ENCODE measurements around the gene BUD31.
"Not testable (repeated sequence)": the region's sequence is repeated elsewhere in the genome, so short reads cannot be mapped to it uniquely, and the experiment has no call there.

The BUD31 gene

DNA sequence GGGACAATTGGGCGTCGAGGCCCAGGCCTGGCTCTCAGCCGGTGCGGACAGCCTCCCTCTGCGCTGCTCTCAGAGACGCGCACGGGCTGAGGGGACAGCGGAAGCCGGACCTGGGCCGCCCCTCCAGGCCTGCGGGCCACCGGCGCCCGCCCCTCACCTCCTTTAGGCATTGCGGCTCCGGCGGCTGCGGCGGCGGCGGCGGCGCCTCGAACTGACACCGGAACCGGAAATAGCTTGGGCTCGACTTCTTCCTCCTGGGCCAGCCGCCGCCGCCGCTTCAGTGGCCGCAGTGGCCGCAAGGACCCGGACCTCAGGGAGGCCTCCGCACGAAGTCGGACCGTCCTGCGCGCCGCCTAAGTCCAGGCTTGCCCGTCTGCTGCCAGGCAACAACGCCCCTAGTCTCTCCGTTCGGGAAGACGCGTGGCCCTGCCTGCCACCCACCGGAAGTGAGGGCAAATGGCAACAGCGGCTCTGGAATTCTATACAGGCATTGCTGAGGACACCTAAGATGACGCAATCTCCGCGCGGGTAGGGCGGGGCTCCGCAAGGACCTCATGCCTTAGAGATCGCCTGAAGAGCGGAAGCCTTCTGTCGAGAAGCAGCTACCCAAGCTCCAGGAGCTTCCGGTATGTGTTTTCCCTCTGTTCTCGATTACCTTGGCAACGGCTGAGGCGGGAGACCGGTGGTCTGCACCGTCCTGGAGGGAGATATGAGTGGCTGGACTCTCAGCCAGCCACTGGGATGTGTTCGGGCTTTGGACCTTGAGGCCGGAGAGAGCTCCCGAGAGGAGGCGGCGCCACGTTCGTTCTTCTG is at the start of gene BUD31, which contains the start of gene PDAP1:
BUD31 (plus strand) TSS at position 591 of the 813 bp plus-strand sequence. CDS start 2,124 bp downstream, outside the sequence.
PDAP1 (minus strand) TSS at position 219 of the 813 bp plus-strand sequence; CDS start at position 170, 49 bp downstream.
- peak; percentile 92 for DNase-seq (ENCODE audit: low read depth)

DNA sequence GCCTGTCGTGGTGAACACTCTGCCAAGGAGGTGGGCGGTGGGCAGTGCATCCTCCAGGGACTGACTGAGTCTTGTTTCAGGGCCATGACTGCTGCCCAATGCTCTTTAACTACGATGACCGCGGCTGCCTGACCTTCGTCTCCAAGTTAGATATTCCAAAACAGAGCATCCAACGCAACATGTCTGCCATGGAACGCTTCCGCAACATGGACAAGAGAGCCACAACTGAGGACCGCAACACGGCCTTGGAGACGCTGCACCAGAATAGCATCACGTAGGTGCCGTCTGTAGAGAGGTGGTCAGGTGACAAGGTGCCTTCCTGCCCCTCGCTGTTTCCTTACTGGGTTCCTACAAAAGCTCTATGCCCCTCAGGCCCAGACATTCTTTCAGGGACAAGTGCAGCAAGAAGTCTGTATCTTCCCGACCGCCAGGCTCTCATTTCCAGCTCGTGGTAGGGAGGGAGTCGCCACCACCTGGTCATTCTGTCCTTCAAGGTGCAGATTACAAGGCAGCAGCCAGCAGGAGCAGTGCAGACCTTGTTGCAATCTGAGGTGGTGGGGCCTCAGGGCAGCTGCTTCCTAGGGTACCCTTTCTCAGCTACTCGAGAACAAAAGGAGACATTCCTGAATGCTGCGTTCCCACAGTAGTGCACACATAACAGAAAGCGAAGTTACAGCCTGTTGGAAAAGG is 49.2 kb upstream of the BUD31 start:
- no peak for DNase-seq (ENCODE audit: low read depth)

DNA sequence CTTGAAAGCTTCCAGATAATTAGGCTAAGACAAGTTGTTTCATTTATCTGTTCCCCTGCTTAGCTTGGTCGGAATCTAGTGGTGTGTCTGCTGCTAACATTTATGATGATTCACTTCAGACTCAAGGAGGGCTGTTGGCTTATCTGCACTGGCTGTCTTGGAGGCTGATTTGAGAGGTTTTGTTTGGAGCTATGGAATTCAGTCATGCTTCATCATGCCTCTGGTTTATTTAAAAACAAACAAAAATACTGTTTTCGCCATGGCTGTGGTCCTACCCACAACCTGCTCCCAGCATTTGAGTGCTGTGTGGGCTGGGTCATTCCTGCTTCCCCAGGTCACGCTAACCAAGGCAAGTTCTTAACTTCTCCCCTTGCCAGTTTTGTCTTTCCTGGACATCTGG is 46.0 kb upstream of the BUD31 start:
- DNase-seq (ENCODE audit: low read depth) = no peak

DNA sequence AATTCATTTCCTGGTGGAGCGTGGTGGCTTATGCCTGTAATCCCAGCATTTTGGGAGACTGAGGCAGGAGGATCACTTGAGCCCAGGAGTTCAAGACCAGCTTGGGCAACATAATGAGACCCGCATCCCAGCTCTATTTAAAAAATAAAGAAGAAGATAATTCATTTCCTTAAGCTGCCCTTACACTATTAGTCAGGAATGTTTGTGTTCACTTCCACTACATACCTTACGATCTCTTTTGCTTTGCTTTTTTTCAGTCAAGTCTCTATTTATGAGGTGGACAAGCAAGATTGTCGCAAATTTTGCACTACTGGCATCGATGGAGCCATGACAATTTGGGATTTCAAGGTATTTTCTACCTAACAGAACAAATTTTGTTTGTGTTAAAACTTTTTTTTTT is 45.5 kb upstream of the BUD31 start:
- no peak for DNase-seq (ENCODE audit: low read depth)

DNA sequence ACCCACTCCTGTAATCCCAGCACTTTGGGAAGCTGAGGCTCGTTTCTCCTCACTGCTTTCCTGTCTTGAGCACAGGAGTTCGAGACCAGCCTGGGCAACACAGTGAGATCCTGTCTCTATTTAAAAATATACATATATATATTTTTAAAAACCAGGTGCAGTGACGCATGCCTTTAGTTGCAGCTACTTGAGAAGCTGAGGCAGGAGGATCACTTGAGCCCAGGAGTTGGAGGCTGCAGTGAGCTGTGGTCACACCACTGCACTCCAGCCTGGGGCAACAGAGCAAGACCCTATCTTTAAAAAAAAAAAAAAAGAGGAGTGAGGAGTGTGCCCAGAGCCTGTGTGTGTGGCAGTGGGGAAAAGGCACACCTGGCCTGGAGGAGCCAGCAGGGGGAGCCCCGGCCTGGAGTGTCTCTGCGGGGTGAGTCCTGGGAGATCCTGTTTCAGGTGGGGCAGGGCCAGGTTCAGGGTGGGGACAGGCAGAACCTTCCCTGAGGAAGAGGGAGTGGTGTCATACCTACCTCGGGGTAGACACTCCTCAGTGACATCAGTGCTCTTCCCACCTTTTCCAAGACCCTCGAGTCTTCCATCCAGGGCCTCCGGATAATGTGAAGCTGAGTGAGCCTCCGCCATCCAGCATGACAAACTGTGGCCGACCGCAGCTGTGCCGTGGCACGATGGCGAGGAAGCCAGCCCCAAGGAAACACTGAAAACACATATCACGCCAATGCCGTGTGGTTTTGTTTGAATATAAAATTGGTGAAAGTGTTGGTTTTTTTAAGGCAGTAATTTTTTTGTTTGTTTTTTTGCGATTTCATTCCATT is 43.2 kb upstream of the BUD31 start:
- peak; percentile 54 for DNase-seq (ENCODE audit: low read depth)

DNA sequence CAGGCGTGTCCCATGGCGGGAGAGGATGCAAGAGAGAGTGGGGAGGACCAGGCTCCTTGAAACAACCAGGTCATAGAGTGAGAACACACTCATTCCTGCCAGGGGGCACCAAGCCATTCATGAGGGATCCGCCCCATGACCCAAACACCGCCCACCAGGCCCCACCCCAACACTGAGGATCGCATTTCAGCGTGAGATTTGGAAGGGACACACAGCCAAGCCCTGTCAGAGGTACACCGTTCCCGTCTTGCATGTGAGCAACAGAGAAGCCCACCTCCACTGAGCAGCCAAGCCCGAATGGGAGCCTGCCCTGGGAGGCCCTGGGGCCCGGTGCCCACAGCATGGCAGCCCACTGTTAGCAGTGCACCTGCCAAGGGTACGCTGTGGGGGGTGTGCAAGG is 42.1 kb upstream of the BUD31 start:
- no peak for DNase-seq (ENCODE audit: low read depth)

DNA sequence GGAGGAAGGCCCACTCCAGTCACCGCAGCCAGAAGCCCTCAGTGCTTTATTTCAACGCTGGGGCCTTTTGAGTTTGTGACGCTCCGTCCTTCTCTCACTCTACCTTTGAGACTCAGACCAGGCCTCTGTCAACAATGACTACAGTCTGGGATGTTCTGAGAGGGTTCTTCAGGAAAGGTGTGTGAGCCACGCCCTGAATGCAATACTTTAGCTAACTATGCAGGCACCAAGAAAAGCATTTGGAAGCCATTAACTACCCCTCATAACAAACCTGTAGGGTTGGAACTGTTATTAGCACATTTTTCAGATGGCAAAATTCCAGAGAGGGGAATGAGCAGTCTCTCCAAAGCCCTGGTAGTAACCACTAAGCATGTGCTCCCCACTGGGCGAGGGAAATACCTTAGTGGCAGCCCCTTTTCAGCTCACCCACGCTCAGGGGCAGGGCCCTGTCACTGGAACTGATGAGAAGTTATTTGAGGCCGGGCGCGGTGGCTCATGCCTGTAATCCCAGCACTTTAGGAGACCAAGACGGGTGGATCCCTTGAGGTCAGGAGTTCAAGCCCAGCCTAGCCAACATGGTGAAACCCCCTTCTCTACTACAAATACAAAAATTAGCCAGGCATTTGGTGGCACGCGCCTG is 39.9 kb upstream of the BUD31 start:
- DNase-seq (ENCODE audit: low read depth) = no peak

DNA sequence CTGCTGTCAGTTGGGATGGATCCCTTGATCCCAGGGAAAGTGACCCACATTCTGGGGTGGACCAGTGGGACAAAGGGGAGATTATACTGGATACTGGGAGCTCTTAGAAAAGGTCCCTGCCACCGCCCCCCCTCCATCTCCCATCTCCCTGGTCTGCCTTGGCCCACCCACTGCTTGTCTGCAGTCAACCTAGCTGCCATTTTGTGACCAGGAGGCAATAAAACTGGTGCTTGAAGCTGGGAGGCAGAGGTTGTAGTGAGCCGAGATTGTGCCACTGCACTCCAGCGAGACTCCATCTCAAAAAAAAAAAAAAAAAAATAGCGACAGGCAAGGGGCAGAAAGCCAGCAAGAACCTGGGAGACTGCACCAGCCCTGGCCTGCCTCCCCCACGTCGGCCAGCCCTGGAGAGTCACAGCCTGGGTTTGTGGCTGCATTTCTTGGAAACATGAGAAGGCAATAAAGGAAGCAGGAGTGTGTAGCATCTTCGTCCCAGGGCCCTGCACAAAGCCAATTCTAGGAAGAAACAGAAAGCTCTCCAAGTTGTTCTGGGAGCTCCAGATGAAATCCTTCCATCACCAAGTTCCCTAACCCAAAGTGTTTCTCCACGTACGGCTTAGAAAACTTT is 38.9 kb upstream of the BUD31 start:
- no peak for DNase-seq (ENCODE audit: low read depth)

DNA sequence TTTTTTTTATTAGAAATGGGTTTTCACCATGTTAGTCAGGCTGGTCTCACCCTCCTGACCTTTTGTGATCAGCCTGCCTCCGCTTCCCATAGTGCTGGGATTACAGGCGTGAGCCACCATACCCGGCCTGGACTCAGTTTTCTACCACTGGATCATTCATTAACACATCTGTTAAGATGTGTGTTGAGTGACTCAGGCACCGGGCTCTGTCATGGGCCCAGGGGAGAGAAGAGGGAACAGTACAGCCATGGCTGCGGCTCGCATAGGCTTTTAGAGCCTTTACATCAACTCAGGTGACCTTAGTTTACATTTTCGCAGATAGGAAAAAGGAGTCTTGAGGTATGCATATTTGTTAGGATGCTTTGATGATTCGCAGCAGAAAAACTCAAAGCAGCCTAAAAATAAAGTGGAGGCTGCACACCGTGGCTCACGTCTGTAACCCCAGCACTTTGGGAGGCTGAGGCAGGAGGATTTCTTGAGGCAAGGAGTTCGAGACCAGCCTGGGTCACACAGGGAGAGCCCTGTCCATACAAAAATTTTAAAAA is 37.3 kb upstream of the BUD31 start:
- DNase-seq (ENCODE audit: low read depth) = no peak

DNA sequence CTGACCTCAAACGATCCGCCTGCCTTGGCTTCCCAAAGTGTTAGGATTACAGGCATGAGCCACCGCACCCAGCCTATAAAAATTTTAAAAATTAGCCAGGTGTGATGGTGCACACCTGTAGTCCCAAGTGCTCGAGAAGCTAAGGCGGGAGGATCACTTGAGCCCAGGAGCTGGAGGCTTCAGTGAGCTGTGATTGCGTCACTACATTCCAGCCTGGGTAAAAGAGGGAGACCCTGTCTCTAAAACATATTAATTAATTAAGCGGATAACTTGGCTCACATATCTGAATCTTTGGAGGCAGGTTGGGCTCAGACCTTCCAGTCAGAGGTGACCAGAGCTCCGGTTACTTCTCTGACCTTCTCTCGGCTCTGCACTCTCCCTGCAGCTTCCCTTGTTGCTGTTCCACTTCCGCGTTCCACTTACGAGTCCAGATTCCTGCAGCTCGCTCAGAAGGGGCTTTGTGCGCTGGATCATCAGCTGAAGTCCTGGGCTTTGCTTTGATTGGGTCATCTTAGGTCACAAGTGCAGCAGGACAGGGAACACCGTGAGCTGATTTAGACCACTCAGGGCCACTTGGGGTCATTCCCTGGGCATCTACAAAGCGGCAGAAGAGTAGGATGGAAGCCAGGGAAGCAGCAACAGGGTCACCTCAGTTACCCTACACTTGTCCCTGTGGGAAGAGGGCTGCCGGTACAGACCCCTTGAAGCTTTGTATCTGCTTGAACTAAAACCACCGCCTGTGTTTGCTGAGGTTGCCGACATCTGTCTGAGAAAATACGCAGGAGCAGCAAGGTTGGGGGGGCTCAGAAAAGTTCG is 36.3 kb upstream of the BUD31 start:
- DNase-seq (ENCODE audit: low read depth) = no peak

DNA sequence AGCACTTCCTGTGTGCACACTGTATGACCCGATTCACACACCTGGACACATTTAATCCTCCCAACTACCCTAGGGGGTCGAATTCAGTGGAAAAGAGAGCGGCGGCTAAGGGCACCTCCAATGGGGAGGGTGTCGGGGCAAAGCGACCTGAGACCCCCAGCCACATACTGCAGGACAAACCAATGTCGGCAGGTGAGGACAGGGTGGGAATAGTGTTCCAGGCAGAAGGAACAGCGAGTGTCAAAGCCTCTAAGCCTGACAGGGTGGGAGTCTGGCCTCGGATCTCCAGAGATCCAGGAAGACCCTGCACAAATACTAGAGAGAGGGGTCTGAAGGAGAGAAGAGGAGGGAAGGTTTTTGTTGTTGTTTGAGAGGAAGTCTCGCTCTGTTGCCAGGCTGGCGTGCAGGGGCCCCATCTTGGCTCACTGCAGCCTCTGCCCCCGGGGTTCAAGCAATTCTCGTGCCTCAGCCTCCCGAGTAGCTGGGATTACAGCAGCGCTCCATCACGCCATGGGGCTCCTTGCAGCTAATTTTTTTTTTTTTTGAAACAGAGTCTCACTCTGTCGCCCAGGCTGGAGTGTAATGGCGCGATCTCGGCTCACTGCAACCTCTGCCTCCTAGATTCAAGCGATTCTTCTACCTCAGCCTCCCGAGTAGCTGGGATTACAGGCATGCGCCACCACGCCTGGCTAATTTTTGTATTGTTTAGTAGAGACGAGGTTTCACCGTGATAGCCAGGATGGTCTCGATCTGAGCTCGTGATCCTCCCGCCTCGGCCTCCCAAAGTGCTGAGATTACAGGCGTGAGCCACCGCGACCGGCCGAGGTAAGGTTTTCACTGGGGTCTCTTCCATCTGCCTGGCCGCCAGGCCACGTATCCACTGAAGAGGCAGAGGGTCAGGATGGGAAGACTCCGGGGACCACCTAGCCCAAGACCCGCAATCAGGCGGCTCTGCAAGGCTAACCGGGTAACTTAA is 35.4 kb upstream of the BUD31 start:
- DNase-seq (ENCODE audit: low read depth) = no peak

DNA sequence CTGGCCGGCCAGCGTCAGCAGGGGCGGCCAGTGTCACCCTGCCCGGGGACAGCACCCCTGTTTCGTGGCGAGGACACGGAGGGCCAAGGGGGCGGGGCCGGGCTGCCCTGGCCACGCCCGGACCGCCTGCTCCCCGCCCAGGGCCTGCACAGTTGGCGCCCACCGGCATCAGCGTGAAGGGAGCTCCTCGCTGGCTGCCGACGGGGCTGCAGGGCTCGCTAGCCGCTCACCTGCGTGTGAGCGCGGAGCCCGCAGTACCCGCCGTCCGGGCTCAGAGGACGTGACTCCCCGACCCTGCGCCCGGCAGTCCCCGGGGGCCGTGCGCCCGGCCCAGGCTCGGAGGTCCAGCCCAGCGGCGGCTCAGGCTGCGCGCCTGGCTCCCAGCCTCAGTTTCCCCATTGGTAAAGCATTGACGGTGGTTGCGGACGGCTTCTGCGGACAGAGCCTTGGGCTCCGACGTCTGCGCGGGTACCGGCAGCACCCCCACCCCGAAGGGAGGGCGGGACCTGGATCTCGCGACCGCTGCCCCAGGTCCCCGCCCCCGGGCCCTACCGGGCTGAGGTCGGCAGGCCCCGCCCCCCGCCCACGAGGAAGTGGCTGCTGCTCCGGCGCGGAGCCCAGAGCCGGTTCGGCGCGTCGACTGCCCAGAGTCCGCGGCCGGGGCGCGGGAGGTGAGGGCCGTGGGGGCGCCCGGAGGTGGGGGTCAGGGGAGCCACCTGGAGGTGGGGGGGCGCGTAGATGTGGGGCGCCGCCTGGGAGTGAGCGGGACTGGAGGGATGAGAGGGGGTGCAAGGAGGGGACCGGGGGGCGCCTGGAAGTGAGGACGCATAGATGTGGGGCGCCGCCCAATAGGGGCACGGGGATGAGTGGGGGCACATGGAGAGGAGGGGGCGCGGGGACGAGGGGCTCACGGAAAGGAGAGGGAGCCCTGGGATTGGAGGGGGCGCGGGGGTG is 34.4 kb upstream of the BUD31 start, which contains the start of gene ARPC1B:
ARPC1B (plus strand) TSS at position 620 of the 954 bp plus-strand sequence. CDS start 10,985 bp downstream, outside the sequence.
- DNase-seq (ENCODE audit: low read depth) = peak; percentile 78

DNA sequence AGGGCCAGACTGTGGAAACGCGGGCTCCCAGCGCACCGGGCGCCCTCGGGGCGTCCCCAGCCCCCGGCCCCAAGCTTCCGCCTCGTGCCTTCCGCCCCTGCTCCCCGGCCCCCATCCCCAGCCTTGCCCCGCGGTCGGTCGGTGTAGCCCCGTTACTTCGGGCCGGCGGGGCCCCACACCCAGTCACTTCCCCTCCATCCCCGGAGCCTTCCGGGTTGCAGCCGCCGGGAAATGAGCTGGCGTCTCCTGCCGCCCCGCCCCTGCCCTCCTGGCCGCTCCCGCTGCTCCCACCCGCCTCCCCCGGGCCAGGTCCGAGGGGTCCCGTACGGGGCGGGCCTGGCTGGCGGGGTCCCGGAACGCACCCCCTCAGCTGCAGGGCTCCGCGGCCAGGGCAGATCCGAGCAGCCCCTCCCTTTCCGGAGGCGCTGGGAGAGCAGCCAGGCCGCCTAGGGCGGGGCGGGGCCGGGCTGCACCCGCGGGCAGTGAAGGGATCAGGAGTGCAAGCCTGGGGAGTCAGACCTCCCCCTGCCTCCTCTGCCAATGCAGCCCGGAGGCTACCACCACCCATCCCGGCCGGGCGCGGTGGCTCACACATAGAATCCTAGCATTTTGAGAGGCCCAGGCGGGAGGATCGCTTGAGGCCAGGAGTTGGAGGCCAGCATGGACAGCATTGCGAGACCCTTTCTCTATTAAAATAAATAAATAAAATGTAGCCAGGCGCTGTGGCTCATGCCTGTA is 33.5 kb upstream of the BUD31 start:
- peak; percentile 44 for DNase-seq (ENCODE audit: low read depth)

DNA sequence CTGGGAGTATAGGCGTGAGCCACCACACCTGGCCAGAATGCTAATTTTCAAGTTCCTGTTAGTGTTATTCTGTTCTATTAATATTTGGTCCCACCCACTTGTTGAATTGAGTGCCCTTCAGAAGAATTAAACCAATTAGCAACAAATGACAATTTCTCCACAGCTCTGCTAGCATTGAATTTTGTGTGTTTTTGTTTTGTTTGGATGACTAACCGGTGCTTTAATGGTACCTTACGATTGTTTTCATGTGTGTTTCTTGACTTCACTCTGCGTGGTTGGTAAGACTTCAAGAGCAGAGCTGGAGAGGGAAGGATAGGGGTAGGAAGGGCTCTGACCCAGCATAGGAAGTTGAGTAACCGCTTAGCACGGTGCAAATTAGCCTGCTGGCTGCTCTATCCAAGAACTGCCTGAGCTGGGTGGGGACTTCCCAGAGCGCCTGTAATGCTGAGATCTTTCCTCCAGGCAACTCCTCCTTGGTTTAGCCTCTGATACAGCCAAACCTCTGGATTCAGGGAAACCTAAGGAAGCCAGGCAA is 29.7 kb upstream of the BUD31 start:
- no peak for DNase-seq (ENCODE audit: low read depth)

DNA sequence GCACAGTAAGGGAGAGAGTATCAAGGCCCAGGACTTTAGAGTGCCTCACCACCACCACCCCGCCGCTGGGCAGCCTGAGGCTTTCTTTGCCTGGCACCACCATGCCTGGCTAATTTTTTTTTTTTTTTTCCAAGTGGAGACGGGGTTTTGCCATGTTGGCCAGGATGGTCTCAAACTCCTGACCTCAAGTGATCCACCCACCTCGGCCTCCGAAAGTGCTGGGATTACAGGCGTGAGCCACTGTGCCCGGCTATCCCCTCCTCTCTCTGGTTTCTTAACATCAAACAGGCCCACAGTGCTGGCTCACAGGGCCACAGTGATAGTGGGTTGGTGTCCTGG is 29.1 kb upstream of the BUD31 start:
- DNase-seq (ENCODE audit: low read depth) = not testable (repeated sequence)

DNA sequence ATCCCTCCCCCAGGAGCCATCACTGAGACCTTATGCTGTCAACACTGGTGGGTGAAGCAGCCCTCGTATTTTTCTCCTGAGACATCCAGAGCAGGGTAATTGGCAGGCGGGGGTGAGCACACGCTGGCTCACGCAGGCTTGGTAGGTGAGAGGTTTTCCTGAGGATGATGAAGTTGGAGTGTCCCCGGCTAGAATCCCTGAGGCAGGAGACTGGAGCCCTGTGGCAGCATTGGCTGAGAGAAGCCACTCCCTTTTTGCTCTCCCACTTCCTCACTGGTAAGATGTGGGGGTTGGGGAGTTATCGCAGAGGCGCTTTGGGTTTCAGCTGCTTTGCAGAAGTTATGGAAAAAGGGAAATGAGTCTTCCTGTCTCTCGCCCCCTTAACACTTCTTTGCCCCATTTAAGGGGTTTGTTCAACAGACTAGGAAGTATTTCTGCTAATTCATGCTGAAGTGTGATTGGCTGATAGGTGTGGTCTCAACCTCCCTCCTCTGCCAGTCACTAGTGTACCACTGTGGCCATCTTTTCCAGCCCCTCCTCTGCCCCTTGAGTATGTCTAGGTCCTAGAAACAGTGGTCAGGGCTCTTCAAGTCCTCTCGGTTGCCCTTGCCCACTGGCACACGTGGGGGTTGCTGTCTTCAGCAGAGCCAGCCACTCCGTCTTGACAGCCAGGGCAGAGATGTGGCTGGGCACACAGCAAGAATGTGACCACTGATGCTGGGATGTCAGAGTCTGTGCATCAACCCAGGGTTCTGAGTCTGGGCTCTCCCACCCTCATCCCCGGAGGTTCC is 28.5 kb upstream of the BUD31 start:
- no peak for DNase-seq (ENCODE audit: low read depth)

All from activated gamma-delta T cell treated with anti-CD3 and anti-CD28 coated beads, Interleukin-2, amount 50 U/mL, for 16 hours (primary cell).